GM19239 (cell line): ENCODE measurements around the gene SLC22A23.
A peak's percentile ranks its signal among the peaks of the same experiment; 100 is the strongest.

ENCODE experiments used
- DNase-seq: peaks from one replicate; pipeline ENCODE4 v3.0.0; 2011; ENCODE audit warnings: low spot score; ENCODE audit not compliant: insufficient read length
- FAIRE-seq: peaks from 2 replicates; lab custom pipeline; 2011; peaks lifted over from hg19 to GRCh38; lab: Jason Lieb, UNC

Gene SLC22A23

DNA sequence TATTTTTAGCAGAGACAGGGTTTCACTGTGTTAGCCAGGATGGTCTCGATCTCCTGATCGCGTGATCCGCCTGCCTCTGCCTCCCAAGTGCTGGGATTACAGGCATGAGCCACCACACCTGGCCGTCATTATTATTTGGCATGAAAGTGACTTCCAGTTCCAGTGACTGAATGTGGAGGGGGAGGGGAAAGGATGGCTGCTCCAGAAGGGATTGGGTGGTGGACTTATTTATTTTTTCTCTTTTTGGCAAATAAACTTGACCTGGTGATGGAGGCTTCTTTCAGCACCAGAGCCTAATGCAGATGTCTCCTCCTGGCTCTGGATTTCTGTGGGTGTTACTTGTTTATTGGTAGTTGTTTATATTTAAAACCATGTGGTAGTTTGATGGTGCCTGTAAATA, 16.9 kb upstream of the SLC22A23 start:
- FAIRE-seq (no peak), DNase-seq (no peak)

DNA sequence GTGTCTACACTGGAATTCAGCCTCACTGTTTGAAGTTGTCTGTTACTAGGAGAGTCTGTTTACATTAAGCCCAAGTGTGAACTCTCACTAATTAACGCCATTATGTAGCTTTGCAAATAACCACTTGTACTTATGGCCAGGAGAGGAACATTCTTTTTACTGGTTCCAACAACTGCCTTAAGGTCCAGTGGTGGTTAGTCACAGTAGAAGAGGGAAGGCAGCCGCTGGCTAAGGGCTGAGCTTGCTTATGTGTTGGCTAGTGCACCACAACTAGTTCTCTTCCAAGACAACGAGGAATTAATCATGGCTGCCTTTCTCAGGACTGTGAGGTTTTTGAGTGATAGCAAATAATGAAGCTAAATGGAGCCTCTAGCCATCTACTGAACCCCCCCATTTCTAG, 14.9 kb upstream of the SLC22A23 start:
- FAIRE-seq: no peak
- no peak for DNase-seq

DNA sequence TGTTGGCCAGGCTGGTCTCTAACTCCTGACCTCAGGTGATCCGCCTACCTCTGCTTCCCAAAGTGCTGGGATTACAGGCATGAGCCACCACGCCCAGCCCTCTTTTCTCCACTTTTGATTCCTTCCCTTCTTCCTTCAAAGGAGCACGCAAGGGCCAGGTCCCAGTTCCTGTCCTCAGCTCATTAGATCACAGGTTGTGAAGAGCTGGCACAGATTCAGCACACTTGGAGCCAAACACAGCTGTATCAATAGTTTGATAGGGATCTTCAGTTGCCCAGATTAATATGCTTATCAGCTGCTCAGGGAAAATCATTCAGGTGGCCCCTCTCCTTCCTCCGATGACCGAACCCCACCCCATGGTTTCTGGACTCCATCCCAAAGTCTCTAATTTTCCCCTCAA, 14.4 kb upstream of the SLC22A23 start:
- FAIRE-seq (no peak), DNase-seq (no peak)

DNA sequence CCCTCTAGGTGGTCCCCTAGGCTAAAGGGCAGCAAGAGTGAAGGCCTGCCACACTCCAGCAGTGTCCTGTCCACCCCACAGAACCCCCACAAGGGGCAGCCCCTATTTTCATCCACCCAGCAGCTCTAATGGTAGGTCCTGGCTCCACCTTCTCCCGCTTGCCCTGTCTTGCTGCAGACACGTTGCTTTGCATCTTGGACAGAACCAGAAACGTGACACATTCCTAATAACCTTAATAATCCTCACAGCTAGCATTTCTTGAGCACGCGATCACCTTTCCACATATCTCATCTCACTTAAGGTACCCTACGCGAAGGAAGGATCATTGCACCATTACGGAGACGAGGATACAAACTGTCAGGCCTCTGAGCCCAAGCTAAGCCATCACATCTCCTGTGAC, 11.7 kb upstream of the SLC22A23 start:
- no peak for DNase-seq
- FAIRE-seq: no peak

DNA sequence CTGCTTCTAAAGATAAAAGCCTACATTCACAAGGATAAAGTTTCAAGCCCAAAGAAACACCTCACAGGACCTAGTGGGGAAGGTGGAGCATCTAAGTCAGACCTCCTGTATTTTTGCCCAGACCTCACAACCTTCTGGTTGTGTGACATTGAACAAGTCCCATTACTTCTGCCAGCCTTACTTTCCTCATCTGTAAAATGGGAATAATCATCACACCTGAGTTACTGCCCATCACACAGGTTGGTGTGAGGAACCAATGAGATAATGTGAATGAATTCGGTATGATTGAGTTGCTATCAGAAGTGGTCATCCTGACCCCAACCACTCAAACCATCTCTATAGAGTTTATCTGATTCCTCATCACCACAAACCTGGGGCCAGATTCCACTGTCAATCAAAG, 11.1 kb upstream of the SLC22A23 start:
- DNase-seq (no peak), FAIRE-seq (no peak)

DNA sequence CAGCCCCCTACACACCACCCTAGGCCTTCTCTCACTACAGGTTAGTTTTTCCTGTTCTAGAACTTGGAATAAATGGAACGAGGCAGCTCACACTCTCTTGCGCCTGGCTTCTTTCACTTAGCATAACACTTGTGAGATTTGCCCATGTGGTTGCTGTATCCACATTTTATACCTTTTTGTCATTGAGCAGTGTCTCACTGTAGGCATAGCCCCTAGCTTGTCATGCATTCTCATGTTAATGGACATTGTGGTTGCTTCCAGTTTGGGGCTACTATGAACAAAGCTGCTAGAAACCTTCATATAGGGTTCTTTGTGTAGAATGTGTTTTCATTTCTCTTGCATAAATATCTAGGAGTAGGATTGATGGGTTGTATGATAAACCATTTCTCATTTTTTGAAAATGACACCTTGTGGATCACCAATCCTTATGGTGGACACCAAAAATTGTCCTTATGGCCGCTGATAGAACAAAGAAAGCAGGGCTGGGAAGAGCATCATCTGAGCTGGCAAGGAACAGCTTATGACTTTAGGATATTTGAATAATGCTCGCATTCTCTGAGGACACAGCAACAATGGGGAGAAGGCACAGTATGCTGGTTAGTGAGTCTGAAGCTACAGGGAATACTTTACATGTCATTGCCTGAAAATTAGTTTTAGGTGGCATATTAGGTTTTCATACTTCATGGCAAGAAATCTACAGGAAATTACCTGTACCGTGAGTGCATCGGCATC, 9.8 kb upstream of the SLC22A23 start:
- DNase-seq (no peak), FAIRE-seq (no peak)

DNA sequence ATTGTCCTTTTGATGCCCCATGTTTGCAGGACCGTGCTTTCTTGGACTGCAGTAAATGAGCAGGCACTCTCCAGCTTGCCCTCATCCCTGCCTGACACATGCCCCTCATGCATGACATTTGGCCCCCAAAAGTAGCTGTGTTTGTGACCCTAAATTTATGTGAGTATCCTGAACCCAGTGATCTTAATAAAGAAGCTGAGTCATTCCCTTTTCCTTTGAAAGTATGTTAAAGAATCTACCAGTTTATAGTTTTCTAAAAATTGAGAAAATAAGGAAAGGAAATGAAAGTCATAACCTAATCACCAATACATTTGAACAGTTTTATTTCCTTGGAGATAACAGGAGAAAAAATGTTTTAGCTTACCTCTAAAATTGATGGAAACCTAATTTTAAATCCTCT, 3.4 kb upstream of the SLC22A23 start:
- FAIRE-seq (no peak), DNase-seq (no peak)

DNA sequence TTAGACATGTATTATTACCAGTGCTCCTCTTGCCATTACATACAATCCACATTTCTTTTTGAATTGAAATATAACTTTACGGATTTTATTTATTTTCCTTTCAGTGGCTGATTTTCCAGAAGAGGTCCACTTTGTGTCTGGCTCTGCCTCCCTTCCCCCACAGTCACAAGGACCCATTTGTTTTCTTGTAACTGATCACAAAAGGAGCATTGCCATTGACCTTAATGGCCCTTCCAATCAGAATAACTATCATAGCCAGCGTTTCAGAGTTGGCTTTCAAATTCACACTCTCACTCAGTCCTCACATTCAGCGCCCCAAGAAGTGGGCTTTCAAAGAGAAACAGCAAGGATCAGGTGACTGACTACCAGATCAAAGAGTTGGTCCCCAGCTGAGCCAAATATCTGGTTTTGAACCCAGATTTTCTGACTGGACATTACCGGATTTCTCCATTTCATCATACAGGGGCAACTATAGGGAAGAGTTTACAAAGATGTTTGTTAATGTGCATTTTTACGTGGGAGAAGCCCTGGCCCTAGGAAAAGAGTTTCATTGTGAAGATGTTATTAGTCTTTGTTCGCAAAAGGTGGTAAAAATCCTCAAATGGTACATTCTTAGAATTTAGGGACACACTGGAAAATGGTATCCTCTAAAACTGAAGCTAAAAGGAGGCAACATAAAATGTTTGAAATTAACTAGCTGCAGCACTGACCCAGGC, 2.0 kb upstream of the SLC22A23 start:
- FAIRE-seq: no peak

DNA sequence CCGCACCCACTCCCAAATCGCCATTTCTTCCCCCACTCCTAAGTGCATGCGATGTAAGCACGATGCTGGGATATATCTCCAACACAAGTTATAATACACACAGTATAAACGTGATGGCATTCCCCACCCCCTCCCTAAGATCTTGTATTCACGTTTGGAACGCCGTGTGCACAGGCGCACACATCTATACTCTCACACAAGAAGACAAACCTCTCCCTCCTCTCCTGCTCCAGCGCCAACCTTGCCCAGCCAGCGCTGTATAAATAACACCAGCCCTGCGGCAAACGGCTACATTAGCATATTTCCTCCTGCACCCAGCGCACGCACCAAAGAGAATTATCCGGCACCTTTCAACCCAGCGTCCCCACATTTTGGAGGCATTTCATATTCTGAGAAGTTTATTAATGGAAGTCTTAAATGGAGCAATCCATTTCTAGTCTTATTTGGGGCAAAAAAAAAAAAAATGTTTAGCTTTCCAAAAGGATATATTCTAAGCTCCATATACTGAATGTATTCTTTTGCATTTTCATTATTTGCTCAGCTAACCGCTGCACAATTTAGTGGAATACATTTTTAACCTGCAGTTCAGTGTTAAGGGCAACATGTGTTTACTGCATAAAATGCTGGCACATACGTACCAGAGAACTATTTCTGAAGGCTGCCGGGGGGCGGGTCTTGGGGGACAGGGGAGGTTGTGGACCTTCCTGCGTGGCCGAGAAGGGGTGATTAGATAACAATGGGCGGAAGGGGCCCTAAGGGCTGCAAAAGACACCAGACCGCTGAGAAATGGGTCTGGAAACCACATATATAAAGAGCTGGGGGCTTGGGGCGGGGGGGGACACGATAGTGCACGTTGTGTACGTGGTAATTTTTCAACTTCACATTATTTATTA, 1.1 kb upstream of the SLC22A23 start:
- no peak for FAIRE-seq
- DNase-seq: no peak

More for the DNA sequence above, 2.0 kb upstream of the SLC22A23 start:
- DNase-seq: no peak

DNA sequence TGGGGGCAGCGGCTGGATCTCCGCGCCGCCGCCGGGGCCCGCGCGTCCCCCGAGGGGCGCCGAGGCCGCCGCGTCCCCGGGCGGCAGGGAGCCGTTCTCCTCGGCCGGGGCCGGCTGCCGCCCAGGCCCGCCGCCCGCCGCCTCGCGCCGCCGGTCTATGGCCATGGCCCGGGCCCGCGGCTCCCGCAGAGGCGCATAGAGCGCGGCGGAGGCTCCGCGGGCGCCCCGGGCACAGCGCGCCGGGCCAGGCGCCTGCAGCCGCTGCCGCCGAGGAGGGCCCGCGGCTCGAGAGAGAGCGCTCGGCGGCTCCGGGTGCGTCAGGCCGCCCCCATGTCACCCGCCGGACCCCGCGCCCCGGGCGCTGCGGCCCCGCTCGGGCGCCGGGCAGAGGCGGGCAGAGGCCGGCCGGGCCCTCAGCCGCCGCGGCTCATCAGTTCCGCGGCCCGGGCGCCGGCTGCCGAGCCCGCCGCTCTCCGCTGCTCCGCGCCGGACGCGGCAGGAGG, 404 bp downstream of the SLC22A23 start:
- FAIRE-seq (no peak), DNase-seq (no peak)

DNA sequence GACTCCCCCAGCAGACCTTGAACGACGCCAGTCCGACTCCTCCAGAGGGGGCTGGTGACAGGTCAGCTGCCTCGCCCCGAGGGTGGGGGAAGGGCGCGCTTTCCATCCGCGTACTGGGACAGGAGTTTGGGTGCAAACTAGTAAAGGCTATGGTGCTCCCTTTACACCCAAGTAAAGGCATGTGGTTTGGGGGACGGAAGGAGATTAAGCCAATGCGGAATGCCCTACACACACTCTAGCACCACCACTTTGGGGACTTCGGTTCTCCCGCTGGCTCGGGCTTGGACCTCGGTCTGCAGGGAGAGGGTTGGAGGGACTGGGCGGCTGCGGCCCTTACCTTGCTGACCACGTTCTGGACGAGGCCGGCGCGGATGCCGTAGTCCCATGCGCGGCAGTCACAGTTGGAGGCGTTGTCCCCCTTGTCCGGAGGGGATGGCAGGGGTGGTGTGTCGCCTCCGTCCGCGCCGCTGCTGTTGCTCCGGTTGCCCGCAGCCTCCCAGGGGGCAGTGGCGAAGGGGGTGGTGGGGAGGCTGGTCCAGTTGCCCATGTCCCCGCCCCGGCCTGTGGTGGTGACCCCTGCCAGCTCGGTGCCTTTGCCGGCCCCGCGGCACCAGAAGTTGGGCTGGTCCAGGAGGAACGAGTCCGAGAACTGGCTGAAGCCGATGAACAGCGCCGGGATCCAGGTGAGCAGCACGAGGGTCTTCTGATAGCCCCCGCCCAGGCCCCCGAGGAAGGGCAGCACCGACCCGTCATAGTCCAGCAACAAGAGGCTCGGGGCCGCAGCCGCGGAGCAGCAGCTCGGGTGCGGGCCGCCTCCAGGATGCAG, 1.1 kb downstream of the SLC22A23 start:
- FAIRE-seq (no peak), DNase-seq (peak; percentile 17)

DNA sequence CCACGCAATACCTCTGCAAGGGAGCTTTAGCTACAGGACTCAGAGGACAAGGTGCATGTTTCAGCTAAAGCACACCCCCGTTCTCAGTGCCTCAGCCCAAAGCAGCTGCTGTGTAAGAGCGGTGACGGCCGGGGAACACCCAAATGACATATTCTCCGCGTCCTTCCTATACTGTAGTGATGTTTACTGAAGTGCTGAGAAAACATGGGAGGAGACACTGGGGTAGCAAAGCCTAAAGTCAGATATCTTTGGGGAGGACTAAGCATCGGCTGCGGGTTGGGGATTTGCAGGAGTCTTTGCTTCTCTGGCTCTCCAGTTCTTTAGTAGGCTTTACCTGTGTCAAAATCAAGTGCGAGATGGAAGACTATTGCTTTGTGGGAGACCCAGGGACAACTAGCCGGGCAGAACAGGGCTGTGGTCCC, 1.7 kb downstream of the SLC22A23 start:
- FAIRE-seq (no peak), DNase-seq (no peak)

DNA sequence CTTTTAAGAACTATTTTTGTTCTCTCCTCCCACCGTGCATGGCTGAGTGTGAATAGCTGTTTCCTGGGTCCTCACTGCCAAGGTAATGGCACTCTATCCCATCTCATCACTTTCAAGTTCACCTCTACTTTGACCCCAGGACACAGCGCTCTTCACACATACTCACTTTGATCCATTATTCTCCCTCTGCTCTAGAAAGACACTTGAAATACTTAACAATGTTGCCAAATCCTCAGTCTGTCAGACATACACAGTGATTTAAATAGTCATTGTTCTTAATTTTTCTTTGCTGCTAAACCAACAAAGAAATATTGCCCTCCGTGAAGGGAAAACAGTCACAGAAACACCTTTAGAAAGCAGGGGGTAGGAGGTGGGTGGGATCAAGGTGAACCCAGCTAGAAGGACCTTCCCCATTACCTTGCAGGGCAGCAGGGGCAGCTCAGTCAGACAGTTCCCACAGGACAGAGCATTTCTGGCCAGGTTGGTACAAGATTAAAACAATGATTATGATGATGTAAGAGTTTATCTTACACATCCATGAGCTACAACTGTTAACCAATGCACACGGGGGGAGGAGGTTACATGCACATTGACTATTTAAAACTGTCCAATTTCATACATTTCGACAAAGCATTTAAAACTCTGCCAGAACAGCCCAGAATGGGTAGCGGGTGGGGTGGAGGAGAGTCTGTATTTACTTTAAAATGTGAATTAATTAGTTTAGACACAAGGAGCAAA, 2.4 kb downstream of the SLC22A23 start:
- no peak for FAIRE-seq
- DNase-seq: no peak

DNA sequence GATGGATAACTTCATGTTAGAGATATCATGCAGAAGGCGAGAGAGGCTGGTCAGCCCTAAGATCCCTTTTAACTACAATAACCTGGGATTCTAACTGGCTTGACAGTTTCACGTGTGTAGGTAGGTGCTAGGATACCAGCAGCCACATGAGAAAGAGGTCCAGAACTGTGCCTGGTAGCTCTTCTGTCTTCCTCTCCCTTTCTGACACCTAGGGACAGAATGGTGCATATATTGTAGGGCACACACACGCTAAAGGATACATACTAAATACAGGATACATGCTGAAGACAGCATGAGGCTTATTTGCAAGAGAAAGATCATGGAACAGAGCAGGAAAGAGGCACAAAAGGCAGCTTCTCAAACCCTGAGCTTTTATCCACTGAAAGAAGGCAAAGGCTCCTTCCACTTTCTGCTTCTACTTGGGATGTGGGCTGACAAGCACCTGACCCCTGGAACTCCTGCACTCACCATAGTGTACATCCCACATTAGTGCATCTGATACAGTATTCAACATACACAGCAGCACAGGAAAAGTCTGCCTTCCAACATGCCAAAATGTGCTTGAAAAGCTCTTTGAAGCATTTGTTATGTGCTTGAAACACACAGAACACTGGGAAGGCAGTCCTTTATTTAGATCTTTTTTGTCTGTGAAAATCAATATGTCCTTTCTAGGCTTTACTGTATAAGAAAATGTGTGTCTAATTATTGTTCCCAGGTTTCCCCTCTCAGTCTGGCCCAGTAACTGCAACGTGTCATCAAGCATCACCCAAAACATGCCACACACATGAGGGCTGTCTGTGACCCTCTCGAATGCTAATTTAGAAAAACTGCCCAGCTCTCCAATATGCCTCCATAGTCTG, 3.2 kb downstream of the SLC22A23 start:
- DNase-seq (no peak), FAIRE-seq (no peak)

DNA sequence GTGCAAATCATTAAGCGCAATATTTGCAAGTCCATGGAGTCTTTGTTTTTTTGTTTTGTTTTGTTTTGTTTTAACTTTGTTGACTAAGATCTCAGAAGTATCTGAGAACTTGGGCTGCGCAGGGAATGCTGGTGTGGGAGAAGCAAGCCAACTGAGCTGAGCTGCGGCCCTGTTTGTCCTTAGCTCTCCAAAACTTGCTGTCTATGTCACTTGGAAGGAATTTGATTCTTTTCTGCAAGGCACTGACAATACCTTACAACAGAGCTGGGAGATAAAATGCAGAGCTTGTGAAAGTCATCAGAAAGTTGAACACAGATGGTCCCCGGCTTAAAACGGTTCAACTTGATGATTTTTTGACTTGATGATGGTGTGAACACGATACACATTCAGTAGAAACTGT, 5.4 kb downstream of the SLC22A23 start:
- FAIRE-seq (no peak), DNase-seq (no peak)

DNA sequence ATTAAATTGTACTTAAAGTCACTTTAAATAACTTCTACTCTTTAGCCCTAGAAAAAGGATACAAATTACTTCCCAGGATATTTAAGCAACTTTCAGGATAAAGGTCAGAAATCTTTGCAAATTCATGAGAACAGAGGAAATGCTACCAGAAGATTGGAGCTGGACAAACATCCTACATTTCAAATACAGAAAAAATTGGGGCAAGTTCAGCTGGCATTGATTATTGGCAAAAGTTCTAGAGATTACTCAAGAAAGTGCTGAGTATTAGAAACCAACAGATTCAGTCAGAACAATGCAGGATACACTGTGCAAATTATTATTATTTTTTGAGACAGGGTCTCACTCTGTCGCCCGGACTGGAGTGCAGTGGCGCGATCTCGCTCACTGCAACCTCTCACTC, 6.0 kb downstream of the SLC22A23 start:
- DNase-seq (no peak), FAIRE-seq (no peak)

DNA sequence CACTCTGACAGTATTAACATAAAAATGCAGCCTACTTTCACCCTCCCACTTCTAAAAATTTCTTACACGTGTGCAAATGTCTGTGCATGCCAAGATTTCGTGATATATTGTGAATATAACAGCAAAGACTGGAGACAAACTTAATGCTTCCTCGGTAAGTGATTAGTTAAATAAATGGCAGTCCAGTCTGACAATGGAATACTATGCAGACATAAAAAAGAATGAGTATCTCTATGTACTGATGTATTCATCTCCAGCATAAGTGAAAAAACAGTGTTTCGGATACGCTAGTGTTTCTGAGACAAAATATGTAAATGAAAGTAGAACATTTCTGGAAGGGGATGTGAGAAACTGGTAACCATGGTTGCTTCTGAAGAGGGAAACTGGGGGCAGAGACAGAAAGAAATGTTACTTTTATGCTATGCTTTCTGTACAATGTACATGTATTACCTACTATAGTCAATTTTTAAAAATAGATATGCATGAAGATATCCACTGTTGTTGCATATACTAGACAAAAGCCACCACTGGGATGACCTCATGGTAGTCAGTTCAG, 7.0 kb downstream of the SLC22A23 start:
- no peak for DNase-seq

DNA sequence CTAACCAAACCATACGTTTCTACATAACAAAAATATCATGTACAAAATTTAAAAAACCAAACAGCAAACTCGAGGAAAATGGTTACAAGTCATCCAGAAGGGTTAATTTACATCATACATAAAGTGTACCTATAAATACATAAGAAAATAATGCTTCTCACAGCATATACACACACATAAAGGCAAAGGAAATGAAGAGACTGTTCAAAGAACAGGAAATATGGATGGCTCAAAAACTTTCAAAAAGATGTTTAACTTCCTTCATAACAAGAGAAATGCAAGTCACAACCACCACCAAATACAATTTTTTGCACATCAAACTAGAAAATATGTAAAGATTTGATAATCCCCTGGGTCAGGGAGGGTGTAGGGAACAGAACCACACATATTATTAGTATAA, 7.5 kb downstream of the SLC22A23 start:
- FAIRE-seq: no peak
- no peak for DNase-seq

More for the DNA sequence above, 7.0 kb downstream of the SLC22A23 start:
- no peak for FAIRE-seq
